GM11168 (cell line): ENCODE data around the gene ADI1.
"Not testable (repeated sequence)": the region's sequence is repeated elsewhere in the genome, so short reads cannot be mapped to it uniquely, and the experiment has no call there.

Experiments
- in situ Hi-C: fragments of 300-500 bp; cut with MboI; formaldehyde crosslinking; loops from one replicate; pipeline ENCODE4 v1.12.0; 2022; ENCODE audit warnings: low sequenced_read_pairs; ENCODE audit not compliant: unreplicated experiment

Gene ADI1

GRCh38 chr2:3532941-3533340 lies 13.6 kb upstream of the ADI1 start:
- in situ Hi-C loops: no loop called here

GRCh38 chr2:3529316-3530025 lies 10.1 kb upstream of the ADI1 start:
- in situ Hi-C loops: no loop called here

- in situ Hi-C loops: no loop called here
These were observed 8.8 kb upstream of the ADI1 start for GRCh38 chr2:3527886-3528785.

- in situ Hi-C loops: no loop called here
These were observed 7.5 kb upstream of the ADI1 start for GRCh38 chr2:3526871-3527270.

- in situ Hi-C loops: no loop called here
These were observed 4.3 kb upstream of the ADI1 start for GRCh38 chr2:3523551-3524041.

- in situ Hi-C loops: no loop called here
These were observed 3.7 kb upstream of the ADI1 start for GRCh38 chr2:3522961-3523421.

GRCh38 chr2:3520591-3520990 lies 1.3 kb upstream of the ADI1 start:
- in situ Hi-C loops: no loop called here

- in situ Hi-C loops: no loop called here
These were observed 656 bp downstream of the ADI1 start for GRCh38 chr2:3518496-3519254.

- in situ Hi-C loops: no loop called here
These were observed 1.3 kb downstream of the ADI1 start for GRCh38 chr2:3517948-3518495.

GRCh38 chr2:3516831-3517230 lies 2.5 kb downstream of the ADI1 start:
- in situ Hi-C loops: no loop called here

GRCh38 chr2:3515438-3515837 lies 3.9 kb downstream of the ADI1 start:
- in situ Hi-C loops: not testable (repeated sequence)

GRCh38 chr2:3513026-3513810 lies 6.1 kb downstream of the ADI1 start:
- in situ Hi-C loops: no loop called here

GRCh38 chr2:3512086-3512485 lies 7.2 kb downstream of the ADI1 start:
- in situ Hi-C loops: no loop called here

GRCh38 chr2:3505771-3506170 lies 13.6 kb downstream of the ADI1 start:
- in situ Hi-C loops: no loop called here

GRCh38 chr2:3504741-3505140 lies 14.6 kb downstream of the ADI1 start:
- in situ Hi-C loops: no loop called here

- in situ Hi-C loops: no loop called here
These were observed 15.8 kb downstream of the ADI1 start for GRCh38 chr2:3503483-3503882.

- in situ Hi-C loops: no loop called here
These were observed 16.3 kb downstream of the ADI1 start for GRCh38 chr2:3503046-3503445.

- in situ Hi-C loops: no loop called here
These were observed 18.9 kb downstream of the ADI1 start for GRCh38 chr2:3500326-3500899.

- in situ Hi-C loops: no loop called here
These were observed 20.4 kb downstream of the ADI1 start for GRCh38 chr2:3498783-3499394.
